A549 treated with dexamethasone at 1 μM for 4 hours (cell line): Measurements from ENCODE around the gene ATG9B. TPM values are rescaled to one million over a fixed set of nuclear protein-coding genes. Genes with fewer than 3 reads are reported as not detected.

ENCODE experiments used
- total RNA-seq: library from RNA; stranded (reverse); fragments of 200-300 nt; extraction: Qiagen RNA extraction; gene quantifications from 5 replicates; pipeline ENCODE4 v1.2.3, GENCODE V29; 2022

Gene ATG9B
- total RNA-seq, result 0.39 to 0.69 TPM (median 0.61 TPM) in 5 replicates

GRCh38 chr7:151024435-151025056 is at the start of gene ATG9B:
ATG9B (minus strand) TSS chr7:151024494; CDS start chr7:151024423, 71 bp downstream.

DNA sequence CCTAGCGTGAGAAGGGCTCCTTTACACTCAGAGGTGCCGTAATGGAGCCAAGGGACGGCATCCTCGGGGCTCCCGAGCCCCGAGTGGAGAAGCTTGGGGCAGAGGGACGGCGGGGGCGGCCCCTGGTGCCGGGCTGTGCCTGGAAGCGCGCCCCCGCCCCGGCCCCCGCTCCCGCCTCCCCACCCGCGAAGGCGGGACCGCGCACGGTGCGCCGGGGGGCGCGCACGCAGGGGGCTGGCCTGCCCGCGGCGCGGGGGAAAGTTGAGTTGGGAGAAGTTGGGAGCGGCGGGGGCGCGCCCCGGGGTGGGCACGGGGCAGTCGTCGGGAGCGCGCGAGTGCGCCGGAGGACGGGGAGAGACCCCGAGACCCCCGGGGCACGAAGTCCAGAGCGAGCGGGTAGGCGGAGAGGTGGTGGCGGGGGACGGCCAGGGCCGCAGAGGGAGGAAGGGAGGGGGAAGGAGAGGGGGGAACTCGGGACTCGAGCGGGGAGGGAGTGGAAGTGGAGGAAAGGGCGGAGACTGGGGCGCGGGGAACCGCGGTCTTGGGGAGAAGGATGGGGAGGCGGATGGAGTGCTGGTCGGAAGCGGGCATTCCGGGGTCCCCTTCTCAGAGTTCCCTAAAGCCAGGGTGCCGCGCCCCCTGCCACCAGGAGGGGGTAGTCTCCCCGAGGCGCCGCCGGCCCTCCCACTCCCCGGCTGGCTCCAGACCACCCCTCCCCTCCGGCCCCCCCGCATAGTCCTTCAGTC is 35.2 kb upstream of the ATG9B start, which contains the start of gene SLC4A2:
Gene SLC4A2 (plus strand): TSS at position 223 of the 746 bp plus-strand sequence. CDS start 2,399 bp downstream, outside the sequence.

GRCh38 chr7:151057506-151057988 is 33.3 kb upstream of the ATG9B start, which contains the start of gene CDK5:
CDK5 (minus strand) TSS chr7:151057897; CDS start chr7:151057848, 49 bp downstream.

DNA sequence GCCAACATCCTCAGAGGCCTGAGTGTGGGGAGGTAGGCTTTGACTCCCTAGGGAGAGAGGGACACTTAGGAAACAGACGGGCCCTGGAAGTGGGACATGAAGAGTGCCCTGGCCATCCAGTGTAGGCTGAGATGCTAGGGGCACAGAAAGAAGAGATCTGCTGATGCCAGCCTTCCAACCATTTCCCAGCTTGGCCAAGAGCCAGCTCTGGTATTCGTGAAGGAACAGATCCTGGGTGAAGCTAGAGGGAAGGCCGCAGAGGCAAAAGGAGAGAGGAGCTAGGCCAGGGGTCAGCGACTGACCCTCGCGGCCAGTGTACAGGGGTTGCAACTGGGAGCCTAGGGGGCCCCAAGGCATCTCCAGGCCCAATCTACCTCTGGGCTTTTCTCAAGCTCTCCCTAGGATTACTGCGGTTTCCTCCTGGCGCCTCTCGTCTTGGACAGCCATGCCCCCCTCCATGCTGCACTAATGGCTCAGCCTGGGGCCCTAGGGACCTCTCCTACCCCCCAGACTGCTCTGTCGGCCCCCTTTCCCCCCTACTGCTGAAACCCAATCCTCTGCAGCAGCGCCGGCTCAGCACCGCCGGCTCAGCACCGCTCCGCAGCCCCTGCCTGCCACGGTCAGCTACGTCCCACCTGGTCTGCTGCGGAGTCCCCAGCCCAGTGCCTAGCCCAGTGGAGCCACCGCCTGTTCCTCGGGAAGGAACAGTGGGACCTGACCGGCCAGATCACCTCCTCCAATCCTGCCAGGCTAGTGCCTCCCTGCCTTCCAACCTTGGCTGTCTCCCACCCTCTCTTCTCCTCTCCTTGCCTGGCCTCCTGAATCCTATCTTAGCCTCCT is 23.9 kb upstream of the ATG9B start, which contains the start of gene ASIC3:
Gene ASIC3 (plus strand): TSS at position 556 of the 840 bp plus-strand sequence. CDS start 355 bp downstream, outside the sequence.

DNA sequence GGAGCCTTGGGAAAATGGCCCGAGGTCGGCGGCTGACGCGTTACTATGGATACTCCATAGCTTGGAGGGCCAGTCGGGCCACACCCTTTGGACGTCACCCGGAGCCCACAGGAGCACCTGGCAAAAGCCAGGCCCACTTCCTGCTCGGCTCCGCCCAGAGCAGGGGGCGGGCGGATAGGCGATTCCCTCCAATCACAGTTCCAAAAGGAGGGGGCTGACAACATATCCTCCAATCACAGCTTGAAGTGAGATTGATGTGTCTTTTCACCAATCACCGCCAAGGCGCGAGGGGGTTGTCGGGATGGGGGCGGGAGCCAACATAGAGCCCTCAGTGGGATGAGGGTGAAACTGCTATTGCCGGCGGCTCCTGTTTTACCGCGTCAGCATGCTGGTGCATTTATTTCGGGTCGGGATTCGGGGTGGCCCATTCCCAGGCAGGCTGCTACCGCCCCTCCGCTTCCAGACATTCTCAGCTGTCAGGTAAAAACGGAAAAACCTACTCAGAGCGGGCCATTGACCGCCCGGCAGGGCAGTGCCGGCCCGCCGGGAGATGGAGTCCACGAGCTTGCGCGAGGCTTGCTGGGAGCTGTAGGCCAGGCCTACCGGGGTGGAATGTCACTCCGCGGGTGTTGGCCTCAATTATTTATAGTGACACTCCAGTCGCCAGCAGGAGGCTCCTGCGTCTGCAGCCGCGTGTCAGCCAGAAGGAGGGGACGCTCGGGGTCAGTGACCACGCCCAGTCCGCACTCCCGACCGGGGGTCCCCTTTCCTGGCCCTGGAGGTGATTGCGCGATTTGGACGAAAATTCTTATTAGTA is 4.0 kb upstream of the ATG9B start, which contains the start of gene ABCB8:
Gene ABCB8 (plus strand): TSS at position 320 of the 817 bp plus-strand sequence. CDS start 66 bp downstream, at position 386.

DNA sequence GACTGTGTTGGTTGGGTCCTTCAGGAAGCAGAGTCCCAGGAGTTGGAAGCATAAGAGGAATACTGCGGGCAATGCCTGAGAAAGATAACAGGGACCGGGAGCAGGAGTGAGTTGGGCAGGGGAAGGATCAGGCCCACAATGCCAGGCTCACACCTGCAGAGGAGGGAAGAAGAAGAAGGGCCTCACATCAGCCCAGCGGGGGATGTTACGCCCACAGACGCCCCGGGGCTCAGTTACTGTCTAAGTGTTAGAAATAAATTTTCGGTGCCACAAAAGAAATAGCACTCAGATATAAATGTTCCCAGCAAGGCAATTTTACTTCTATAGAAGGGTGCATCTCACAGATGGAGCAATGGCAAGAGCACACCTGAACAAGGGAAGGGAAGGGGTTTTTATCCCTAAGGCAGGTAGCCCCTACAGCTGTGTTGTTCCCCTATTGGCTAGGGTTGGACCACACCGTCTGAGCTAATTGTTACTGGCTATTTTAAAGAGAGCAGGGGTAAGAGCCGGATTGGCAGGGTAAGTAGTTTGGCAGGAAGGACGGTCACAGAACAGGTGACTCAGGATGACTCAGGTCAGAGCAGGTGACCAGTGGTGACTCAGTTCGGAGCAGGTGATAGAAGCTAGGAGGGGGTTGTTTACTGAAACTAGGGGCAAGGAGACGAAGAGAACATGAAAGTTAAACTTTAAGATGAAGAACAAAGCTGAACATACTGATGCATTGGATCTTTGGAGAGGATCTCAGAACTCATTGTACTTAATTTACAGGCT is 33.7 kb downstream of the ATG9B start, which contains the start of gene NOS3:
Gene NOS3 (plus strand): TSS at position 602 of the 771 bp plus-strand sequence. CDS start 2,787 bp downstream, outside the sequence.

DNA sequence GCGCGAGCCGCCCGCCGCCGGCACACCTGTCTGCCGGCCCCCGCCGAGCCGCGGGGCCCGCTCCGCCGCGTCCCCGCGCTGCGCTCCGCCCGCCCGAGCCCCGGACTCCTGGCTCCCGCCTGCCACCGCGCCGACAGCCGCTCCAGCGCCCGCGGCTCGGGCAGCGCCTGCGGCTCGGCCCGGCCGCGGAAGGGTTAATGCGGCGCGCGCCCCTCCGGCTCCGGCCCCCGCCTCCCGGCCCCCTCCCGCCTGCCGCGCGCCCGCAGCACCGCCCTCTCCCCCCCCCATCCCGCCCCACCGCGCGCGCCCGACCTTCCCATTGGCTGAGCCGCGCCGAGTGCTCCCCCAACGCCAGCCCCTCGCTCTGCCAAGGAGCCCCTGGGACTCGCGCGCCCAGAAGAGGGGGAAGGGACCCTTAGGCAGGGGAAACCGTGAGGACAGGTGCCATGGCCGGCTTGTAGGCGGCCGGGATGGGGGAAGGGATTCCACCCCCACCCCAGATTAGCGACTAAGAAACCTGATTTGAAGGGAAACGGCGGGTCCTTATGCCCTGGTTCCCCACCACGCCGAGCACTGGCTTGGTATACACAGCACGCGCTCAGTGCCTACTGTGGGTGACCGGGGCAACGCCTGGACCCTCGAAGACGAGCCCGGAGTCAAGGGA is 46.0 kb downstream of the ATG9B start, which contains the start of gene KCNH2:
Gene KCNH2 (minus strand): TSS at position 196 of the 664 bp plus-strand sequence. CDS start 408 bp downstream, outside the sequence.

Other genes with a start within 250 kb of the ATG9B start
- gene TMEM176B, start 224.1 kb downstream of the ATG9B start, total RNA-seq, result 0.12 to 0.22 TPM (median 0.14 TPM) in 3 of 5 replicates, not detected in the others
- gene TMEM176A, start 223.7 kb downstream of the ATG9B start, total RNA-seq, result 0.09 TPM in 1 of 5 replicates, not detected in the others
- gene AOC1, start 172.0 kb downstream of the ATG9B start, total RNA-seq, result 0.08 TPM in 1 of 5 replicates, not detected in the others
- gene KCNH2, start 46.2 kb downstream of the ATG9B start, total RNA-seq, result 3.9 to 6.3 TPM (median 5.7 TPM) in 5 replicates
- 0.22 to 0.70 TPM (median 0.42 TPM) in 5 replicates for gene NOS3, start 33.5 kb downstream of the ATG9B start, total RNA-seq
- gene ABCB8, start 4.0 kb upstream of the ATG9B start, total RNA-seq, result 31.2 to 46.1 TPM (median 43.3 TPM) in 5 replicates
- gene ASIC3, start 24.0 kb upstream of the ATG9B start, total RNA-seq, result 3.9 to 11.3 TPM (median 9.0 TPM) in 5 replicates
- 30.7 to 35.8 TPM (median 31.2 TPM) in 5 replicates for gene CDK5, start 33.4 kb upstream of the ATG9B start, total RNA-seq
- 161 to 286 TPM (median 257 TPM) in 5 replicates for gene SLC4A2, start 35.1 kb upstream of the ATG9B start, total RNA-seq
- gene FASTK, start 56.3 kb upstream of the ATG9B start, total RNA-seq, result 46.1 to 78.7 TPM (median 71.2 TPM) in 5 replicates
- 31.3 to 61.4 TPM (median 56.8 TPM) in 5 replicates for gene TMUB1, start 59.0 kb upstream of the ATG9B start, total RNA-seq
- 42.8 to 62.4 TPM (median 57.0 TPM) in 5 replicates for gene AGAP3, start 62.0 kb upstream of the ATG9B start, total RNA-seq
- 0.09 to 0.22 TPM (median 0.13 TPM) in 4 of 5 replicates, not detected in the other for gene GBX1, start 143.2 kb upstream of the ATG9B start, total RNA-seq
- gene ASB10, start 162.8 kb upstream of the ATG9B start, total RNA-seq, result not detected in 5 replicates
- gene H2BK1, start 186.0 kb upstream of the ATG9B start, total RNA-seq, result not detected in 5 replicates
- 53.6 to 63.8 TPM (median 60.7 TPM) in 5 replicates for gene ABCF2, start 202.7 kb upstream of the ATG9B start, total RNA-seq
- 31.9 to 48.5 TPM (median 41.8 TPM) in 5 replicates for gene CHPF2, start 208.0 kb upstream of the ATG9B start, total RNA-seq
- 7.5 to 9.0 TPM (median 8.6 TPM) in 5 replicates for gene SMARCD3, start 224.2 kb upstream of the ATG9B start, total RNA-seq